GM10847 (cell line): ENCODE measurements around the gene MADCAM1.

Experiments used
- POLR2A ChIP-seq: IDR thresholded peaks from 2 replicates; pipeline ENCODE4 v1.6.1; 2011; ENCODE audit not compliant: insufficient read length; ENCODE audit errors: extremely low read depth

Gene MADCAM1

DNA sequence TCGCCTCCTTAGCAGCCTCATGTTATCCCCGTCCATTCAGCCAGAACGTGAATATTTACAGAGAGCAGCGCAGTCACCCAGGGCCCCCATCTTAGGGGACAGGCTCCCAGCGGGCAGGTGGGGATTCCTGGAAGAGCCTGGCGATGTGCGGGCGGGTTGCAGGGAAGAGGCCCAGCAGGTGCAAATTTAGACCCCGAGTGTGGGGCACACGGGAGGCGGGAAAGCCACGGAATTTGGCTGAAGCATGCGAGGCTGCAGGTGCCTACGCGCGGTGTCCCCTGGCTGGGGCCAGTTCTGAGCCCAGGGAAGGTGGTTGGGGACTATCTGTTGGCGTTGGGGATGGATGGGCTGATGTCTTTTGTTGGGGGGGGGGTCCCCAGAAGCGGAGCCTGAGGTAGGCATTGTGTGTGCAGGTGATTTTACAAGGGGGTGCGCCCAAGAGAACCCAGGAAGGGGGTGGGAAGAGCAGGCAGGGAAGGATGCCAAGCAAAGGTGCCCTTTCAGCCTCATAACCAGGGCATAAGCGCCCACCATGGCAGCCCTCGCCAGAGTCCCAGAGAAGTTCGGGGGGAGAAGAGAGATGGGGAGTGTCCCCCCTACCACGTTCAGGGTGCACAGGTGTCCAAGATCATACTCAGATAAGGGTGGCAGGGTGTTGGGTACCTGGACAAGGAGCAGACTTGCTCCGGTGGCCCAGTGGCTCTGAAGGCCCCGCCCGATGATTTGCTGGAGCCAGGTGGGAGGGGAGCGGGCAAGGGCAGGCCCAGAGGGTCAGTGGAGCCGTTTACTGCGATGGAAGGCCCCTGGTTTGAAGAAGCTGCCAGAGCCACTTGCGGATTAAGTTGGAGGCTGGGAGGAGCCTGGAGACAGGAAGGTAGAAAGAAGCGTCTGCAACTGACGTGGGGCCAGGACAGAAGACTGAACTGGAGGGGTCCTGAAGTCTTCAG lies 12.2 kb downstream of the MADCAM1 start:
- no peak for TF ChIP-seq POLR2A

DNA sequence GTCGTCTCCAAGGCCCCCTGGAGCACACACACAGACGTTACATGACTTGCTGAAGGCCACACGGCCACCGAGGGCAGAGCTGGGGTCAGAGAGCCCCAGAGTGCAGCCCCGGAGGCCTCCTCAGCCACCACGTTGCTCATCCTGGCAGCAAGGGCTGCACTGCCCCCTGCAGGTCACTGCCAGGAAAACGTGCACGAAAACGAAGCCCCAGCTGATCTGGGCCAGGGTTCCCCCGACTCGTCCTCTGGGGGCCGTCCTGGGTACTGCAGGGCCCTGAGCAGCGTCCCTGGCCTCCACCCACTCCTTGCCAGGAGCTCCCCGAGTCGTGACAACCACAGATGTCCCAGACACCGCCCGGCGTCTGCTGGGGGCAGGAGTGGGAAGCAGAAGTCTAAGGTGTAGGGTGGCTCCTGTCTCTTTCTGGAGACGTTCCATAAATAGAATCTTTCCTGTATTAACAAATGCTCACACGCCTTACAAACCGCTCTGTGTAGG lies 14.4 kb downstream of the MADCAM1 start:
- TF ChIP-seq POLR2A, result no peak

DNA sequence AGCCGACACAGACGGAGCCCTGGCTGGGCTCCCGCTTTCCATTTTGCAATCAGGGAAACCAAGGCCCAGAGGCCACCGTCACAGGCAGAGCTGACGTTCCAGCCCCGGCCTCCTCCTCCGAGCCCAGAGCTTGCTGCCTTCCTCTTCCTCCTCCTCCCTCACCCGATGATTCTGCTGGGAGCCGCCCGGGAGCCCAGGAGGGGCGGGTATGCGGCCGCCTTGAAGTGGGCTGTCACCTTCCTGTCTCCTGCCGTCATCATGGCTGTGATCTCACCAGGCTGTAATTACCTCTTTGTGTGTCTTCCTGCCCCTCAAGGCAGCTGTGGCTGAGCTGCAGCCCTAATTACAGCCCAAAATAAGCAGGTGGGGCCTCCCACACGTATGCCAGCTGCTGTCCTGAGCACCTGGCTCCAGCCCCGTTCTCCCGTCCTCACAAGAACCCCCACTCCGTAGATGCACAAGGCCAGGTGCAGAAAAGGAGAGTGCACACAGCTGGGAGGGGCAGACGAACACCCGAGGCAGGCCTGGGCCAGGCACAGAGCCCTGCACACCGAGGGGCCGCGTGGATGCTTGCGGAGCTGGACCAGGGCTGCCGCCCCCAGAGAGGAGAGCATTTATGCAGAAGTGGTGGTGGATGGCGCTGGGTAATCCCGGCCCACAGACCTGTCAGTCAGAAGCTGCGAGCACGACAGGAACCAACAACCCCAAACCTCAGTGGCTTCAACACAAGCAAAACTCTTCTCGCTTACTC lies 15.0 kb downstream of the MADCAM1 start:
- no peak for TF ChIP-seq POLR2A

DNA sequence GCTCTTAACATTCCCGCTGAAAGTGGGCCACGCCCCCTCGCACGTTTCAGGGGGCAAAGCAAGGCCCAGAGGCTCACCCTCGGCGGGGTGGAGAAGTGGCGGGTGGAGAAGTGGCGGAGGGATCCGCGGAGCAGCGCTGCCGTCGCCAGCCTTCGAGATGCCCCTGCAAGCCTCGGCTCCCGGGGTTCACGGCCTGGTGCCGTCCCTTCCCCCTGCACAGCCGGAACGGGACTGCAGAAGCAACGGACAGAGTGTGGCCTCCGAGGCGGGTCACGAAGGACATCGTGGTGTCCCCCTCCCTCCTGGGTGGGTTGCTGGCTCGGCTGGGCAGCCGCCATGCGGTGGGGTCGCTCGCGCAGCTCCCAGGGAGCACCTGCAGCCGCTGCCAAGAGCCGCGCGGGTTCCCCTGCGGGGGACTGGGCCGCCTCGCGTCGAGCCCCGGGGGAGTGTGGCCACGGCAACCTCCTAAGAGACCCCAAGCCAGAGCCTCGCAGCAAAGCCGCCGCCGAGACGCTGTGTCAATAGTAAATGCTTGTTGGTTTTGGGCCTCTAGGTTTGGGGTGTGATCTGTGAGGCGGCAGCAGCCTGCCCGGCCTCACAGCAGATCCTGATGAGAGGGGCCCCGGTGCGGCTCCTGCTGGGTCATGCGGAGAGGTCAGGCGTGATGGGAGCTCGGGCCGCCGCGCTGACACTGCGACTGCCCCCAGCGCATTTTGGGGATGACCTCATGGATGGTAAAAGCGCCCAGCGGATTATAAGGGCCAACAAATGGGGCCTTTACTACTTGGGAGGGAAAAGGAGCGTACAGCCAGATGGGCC lies 16.5 kb downstream of the MADCAM1 start:
- TF ChIP-seq POLR2A, result no peak

DNA sequence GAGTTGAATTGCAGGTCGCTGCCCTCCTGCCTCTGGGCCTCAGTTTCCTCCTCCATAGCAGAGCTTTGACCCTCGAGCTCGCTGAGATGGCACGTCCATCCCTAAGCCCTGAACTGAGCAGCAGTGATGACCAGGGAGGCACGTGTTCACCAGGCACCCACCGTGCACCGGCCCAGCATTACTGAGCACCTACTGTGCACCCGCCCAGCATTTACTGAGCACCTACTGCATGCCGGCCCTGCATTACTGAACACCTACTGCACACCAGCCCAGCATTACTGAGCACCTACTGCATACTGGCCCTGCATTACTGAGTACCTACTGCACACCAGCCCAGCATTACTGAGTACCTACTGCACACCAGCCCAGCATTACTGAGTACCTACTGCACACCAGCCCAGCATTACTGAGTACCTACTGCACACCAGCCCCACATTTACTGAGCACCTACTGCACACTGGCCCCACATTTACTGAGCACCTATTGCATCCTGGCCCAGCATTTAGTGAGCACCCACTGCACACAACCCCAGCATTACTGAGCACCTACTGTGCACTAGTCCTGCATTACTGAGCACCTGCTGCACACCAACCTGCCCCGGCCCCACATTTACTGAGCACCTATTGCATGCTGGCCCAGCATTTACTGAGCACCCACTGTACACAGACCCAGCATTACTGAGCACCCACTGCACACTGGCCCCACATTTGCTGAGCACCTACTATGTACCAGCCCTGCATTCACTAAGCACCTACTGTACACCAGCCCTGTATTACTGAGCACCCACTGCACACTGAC lies 17.3 kb downstream of the MADCAM1 start:
- no peak for TF ChIP-seq POLR2A

DNA sequence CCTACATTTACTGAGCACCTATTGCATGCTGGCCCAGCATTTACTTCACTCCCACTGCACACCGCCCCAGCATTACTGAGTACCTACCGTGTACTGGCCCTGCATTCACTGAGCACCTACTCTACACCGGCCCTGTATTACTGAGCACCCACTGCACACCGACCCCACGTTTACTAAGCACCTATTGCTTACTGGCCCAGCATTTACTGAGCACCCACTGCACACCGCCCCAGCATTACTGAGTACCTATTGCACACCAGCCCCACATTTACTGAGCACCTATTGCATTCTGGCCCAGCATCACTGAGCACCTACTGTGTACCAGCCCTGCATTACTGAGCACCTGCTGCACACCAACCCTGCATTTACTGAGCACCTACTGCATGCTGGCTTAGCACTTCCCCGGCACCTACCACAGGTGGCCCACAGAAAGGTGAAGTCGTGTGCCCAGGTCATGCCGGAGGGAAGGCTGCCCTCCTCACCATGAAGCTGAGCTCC lies 17.9 kb downstream of the MADCAM1 start:
- no peak for TF ChIP-seq POLR2A

DNA sequence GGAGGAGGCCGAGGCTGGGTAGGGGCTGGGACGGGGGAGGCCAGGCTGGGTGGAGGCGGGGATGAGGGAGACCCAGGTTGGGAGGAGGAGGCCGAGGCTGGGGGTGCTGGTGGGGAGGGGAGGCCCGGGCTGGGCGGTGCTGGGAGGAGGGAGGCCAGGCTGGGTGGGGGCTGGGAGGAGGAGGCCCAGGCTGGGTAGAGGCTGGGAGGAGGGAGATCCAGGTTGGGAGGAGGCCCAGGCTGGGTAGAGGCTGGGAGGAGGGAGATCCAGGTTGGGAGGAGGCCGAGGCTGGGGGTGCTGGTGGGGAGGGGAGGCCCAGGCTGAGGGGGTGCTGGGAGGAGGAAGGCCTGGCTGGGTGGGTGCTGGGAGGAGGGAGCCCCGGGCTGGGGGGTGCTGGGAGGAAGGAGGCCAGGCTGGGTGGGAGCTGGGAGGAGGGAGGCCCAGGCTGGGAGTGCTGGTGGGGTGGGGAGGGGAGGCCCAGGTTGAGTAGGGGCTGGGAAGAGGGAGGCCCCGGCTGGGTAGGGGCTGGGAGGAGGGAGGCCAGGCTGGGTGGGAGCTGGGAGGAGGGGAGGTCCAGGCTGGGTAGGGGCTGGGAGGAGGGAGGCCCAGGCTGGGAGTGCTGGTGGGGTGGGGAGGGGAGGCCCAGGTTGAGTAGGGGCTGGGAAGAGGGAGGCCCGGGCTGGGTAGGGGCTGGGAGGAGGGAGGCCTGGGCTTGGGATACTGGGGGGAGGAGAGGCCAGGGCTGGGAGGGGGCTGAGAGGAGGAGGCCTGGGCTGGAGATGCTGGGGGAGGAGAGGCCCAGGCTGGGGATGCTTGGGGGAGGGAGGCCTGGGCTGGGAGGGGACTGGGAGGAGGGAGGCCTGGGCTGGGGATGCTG lies 21.7 kb downstream of the MADCAM1 start:
- TF ChIP-seq POLR2A, result no peak

DNA sequence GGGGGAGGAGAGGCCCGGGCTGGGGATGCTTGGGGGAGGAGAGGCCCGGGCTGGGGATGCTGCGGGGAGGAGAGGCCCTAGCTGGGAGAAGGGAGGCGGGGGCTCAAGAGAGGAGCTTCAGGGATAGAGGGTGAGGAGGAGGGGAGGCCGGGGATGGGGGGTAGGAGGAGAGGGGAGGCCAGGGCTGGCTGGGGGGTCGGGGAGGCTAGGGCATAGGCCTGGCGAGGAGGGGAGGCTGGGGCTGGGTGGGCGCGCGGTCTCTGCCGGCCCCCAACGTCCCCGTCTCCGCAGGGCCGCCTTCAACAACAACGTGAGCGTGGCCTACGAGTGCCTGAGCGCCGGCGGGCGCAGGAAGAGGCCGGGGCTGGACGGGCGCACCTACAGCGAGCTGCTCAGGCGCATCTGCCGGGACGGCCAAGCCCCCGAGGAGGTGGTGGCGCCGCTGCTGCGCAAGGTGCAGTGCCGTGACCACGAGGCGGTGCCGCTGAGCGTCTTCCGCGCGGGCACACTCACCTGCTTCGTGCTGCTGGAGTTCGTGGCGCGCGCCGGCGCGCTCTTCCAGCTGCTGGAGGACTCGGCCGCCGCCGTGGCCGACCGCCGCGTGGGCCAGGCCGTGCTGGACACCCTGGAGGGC lies 22.4 kb downstream of the MADCAM1 start:
- TF ChIP-seq POLR2A, result no peak

DNA sequence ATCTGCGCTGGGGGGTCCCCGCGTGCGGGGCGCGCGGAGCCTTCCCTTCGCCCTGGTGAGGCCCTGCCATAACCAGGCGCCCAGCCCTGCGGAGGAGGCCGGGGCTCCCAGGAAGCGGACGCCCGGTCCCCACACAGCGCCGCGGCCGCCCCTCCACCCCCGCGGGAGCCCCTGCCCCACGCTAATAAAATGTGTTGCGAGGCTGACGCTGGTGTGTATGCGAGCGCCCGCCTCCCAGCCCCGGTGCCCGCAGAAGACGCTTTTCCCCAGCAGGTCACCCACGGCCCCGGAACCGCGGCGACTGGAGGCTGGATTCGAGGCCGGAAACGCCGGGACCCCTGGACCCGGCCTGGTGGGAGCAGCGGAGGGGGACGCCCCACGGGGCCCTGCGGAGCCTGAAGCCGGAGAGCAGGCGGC lies 23.2 kb downstream of the MADCAM1 start:
- no peak for TF ChIP-seq POLR2A

DNA sequence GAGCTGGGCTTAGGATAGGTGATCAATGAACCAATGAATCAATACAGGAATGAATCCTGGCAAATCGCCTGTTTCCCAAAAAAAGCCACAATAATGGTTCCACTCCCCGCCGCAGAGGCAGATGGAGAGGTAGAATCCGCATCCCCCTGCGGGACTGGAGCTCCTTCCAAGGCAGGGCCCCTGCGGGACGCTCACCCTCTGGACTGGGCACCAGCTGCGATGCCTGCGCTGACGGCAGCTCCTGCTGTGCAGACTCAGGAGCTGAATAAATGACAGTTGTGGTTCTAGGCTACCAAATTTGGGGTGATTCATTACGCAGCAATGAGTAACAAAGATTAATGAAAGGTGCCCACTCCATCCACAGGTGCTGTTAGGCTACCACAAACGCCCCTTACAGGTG lies 26.4 kb downstream of the MADCAM1 start:
- no peak for TF ChIP-seq POLR2A

DNA sequence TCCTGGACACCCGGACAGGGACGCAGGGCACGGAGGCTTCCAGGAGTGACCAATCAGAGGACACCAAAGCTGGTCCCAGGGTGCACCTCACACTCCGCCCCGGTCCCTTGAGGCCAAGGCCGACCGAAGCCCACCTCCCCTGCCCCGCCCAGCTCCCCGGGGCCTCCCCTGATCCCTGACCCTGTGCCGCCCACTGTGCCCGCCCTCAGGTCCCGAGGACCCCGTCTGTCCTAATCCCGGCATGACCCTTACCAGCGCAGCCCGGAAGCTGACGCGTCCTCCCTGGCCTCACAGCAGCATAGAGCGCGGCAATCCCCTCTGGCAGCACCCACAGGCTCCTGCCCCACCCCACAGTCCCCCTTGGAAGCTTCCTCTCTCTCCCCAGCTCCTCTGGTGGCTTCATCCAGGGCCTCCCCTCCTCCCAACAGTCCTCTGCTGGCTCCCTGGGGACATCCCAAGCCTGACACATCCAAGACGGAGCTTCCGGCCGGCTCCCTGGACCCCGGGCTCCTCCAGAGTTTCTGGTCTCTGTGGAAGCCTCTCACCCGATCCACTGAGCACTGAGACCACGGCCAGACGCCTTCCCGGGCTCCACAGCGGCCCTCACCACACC lies 27.9 kb downstream of the MADCAM1 start:
- no peak for TF ChIP-seq POLR2A

DNA sequence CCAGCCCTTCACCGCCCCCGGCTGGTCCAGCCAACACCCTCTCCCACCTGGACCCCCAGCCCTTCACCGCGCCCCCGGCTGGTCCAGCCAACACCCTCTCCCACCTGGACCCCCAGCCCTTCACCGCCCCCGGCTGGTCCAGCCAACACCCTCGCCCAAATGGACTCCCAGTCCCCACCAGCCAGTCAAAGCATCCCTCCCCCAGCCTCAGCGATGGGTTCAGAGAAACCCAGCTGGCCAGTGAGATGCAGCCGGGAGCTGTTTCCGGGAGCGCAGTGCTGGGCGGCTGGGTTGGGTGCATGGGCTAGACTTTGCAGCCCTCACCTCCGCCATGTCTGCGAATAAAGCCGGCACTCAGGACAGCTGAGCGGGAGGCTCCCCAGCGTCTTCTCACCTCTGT lies 28.7 kb downstream of the MADCAM1 start:
- TF ChIP-seq POLR2A, result no peak
